CD14-positive monocyte (primary cell): Measurements from ENCODE around the gene SLC22A16. TPM values are rescaled to one million over a fixed set of nuclear protein-coding genes. Genes with fewer than 3 reads are reported as not detected.

ENCODE experiments used
- DNase-seq, 3 donors: peaks; one replicate each; pipeline ENCODE4 v3.0.0-alpha.2; 2011 to 2022
- H2AFZ ChIP-seq: 2 replicates; pipeline ENCODE4 v1.6.0; 2012; ENCODE audit warnings: mild to moderate bottlenecking, low read depth, low read length, inconsistent platforms; ENCODE audit not compliant: insufficient read depth, poor library complexity, severe bottlenecking
- H3K27ac ChIP-seq, 2 donors: 1 replicate in 1 of 2; 2 replicates in 1 of 2; pipeline ENCODE4 v1.5.1; 2012 to 2013; ENCODE audit warnings: low read length in 2 of 2, control low read depth in 1 of 2, inconsistent platforms in 1 of 2, low read depth in 1 of 2, mild to moderate bottlenecking in 1 of 2
- H3K27me3 ChIP-seq, 2 donors: one replicate each; pipeline versions ENCODE4 v1.6.0 to v1.6.1; 2011 to 2013; ENCODE audit warnings: low read length in 2 of 2; ENCODE audit not compliant: control insufficient read depth in 2 of 2, insufficient read depth in 2 of 2
- H3K36me3 ChIP-seq, 2 donors: replicated peaks in 1 of 2; 1 replicate in 1 of 2; 2 replicates in 1 of 2; pipeline versions ENCODE4 v1.5.1 to v1.6.1; 2012 to 2013; ENCODE audit warnings: low read length in 2 of 2, control low read depth in 1 of 2, inconsistent platforms in 1 of 2, mild to moderate bottlenecking in 1 of 2; ENCODE audit not compliant: insufficient read depth in 2 of 2, control insufficient read depth in 1 of 2
- H3K4me1 ChIP-seq, 2 donors: 1 replicate in 1 of 2; 2 replicates in 1 of 2; pipeline versions ENCODE4 v1.5.1 to v1.6.1; 2012 to 2013; ENCODE audit warnings: low read length in 2 of 2, control low read depth in 1 of 2, inconsistent platforms in 1 of 2, mild to moderate bottlenecking in 1 of 2, moderate library complexity in 1 of 2; ENCODE audit not compliant: insufficient read depth in 2 of 2, control insufficient read depth in 1 of 2
- H3K4me2 ChIP-seq: replicated peaks from 2 replicates; pipeline ENCODE3; 2012; ENCODE audit warnings: low read length, moderate library complexity, mild to moderate bottlenecking; ENCODE audit not compliant: poor library complexity, severe bottlenecking; ENCODE audit errors: extremely low read depth
- H3K4me3 ChIP-seq, 3 experiments: fragments of 200-600 bp in 1 of 3; sonication (generic) in 1 of 3; replicated peaks in 1 of 3; 1 replicate in 2 of 3; 2 replicates in 1 of 3; pipeline ENCODE4 v1.5.1; 2011 to 2013; ENCODE audit warnings: low read length in 3 of 3, mild to moderate bottlenecking in 3 of 3, control low read depth in 2 of 3, low read depth in 2 of 3, inconsistent platforms in 1 of 3, moderate library complexity in 1 of 3
- H3K79me2 ChIP-seq: 2 replicates; pipeline ENCODE4 v1.6.0; 2012; ENCODE audit warnings: mild to moderate bottlenecking, control low read depth, inconsistent platforms, low read length, moderate library complexity; ENCODE audit not compliant: insufficient read depth
- H3K9ac ChIP-seq: 2 replicates; pipeline ENCODE4 v1.6.0; 2017; ENCODE audit warnings: low read length, mild to moderate bottlenecking; ENCODE audit not compliant: insufficient read depth, poor library complexity, severe bottlenecking
- H3K9me3 ChIP-seq, 2 donors: replicated peaks in 1 of 2; 1 replicate in 1 of 2; 2 replicates in 1 of 2; pipeline versions ENCODE4 v1.5.1 to v1.6.1; 2012 to 2013; ENCODE audit warnings: low read length in 2 of 2, control low read depth in 1 of 2; ENCODE audit not compliant: control insufficient read depth in 1 of 2, insufficient read depth in 1 of 2
- H4K20me1 ChIP-seq: 2 replicates; pipeline ENCODE4 v1.6.0; 2012; ENCODE audit warnings: mild to moderate bottlenecking, low read length, control low read depth, moderate library complexity; ENCODE audit not compliant: insufficient read depth
- H3K27ac Mint-ChIP-seq, 7 donors: one replicate each; pipeline ENCODE4 v1.8.0; 2020; ENCODE audit warnings: mild to moderate bottlenecking in 7 of 7, mixed read lengths in 7 of 7, moderate library complexity in 6 of 7, inconsistent platforms in 2 of 7
- H3K27me3 Mint-ChIP-seq, 3 donors: one replicate each; pipeline ENCODE4 v1.8.0; 2021 to 2022; ENCODE audit warnings: low read depth in 3 of 3, mild to moderate bottlenecking in 3 of 3, mixed read lengths in 3 of 3, moderate library complexity in 3 of 3, inconsistent platforms in 1 of 3
- H3K36me3 Mint-ChIP-seq, 2 donors: one replicate each; pipeline ENCODE4 v1.8.0; 2020; ENCODE audit warnings: mixed read lengths in 2 of 2, inconsistent platforms in 1 of 2, mild to moderate bottlenecking in 1 of 2
- H3K4me1 Mint-ChIP-seq: one replicate; pipeline ENCODE4 v1.8.0; 2020; ENCODE audit warnings: mild to moderate bottlenecking, mixed read lengths
- H3K4me3 Mint-ChIP-seq, 2 donors: one replicate each; pipeline ENCODE4 v1.8.0; 2020; ENCODE audit warnings: mild to moderate bottlenecking in 2 of 2, mixed read lengths in 2 of 2, moderate library complexity in 1 of 2
- H3K9me3 Mint-ChIP-seq, 7 donors: one replicate each; pipeline ENCODE4 v1.8.0; 2020 to 2022; ENCODE audit warnings: mixed read lengths in 7 of 7, mild to moderate bottlenecking in 6 of 7, moderate library complexity in 6 of 7, inconsistent platforms in 2 of 7
- WGBS: methylation state at CpG from one replicate; pipeline ENCODE4 v1.1.5; 2013; ENCODE audit warnings: missing lambda C conversion rate; ENCODE audit not compliant: insufficient coverage; 5-methylcytosine and 5-hydroxymethylcytosine counted together
- intact Hi-C, 2 donors: fragments of 100-400 bp; cut with micrococcal nuclease; formaldehyde crosslinking; loops; one replicate each; pipeline versions ENCODE4 v1.15.0 to v1.15.1; 2023
- polyA plus RNA-seq, 3 donors: library from polyadenylated mRNA; depleted of rRNA in 1 of 3; unstranded in 2 of 3; stranded (reverse) in 1 of 3; fragments of 300-500 nt in 2 of 3; fragments of >200 nt in 1 of 3; fragmentation: Illumina TruSeq in 2 of 3; gene quantifications; 1 replicate in 2 of 3; 2 replicates in 1 of 3; pipeline ENCODE4 v1.2.3, GENCODE V29; 2012 to 2021
- TF ChIP-seq, protein P1 (sequence below): fragments of 200-600 bp; IDR thresholded peaks from one replicate; pipeline ENCODE4 v1.8.0; 2022; ENCODE audit warnings: antibody characterized with exemption, mild to moderate bottlenecking

SLC22A16 gene
- polyA plus RNA-seq, 3 donors: 1.8 to 15.6 (median 4.0) TPM

DNA sequence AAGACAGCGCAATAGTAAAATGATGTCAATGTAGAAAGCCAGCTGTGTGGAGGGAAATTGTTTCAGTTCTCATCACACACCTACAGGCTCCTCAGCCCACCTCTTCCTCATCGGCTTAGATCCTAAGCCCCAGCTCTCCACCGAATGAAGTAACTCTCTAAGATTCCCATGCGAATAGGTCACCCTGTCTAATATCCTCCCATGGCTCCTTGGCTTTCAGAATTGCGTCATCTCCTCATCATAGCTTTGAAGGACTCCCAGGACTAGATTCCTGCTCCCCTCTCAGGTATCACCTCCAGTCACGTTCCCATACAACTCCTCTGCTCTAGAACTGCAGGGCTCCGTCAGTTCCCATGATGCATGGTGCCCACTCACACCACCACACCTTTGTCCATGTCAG, 16.2 kb upstream of the SLC22A16 start:
- peaks cover 0 to 4% of the 10 kb centered on the region in 2 donors for H3K36me3 Mint-ChIP-seq
- TF ChIP-seq, protein P1, sequence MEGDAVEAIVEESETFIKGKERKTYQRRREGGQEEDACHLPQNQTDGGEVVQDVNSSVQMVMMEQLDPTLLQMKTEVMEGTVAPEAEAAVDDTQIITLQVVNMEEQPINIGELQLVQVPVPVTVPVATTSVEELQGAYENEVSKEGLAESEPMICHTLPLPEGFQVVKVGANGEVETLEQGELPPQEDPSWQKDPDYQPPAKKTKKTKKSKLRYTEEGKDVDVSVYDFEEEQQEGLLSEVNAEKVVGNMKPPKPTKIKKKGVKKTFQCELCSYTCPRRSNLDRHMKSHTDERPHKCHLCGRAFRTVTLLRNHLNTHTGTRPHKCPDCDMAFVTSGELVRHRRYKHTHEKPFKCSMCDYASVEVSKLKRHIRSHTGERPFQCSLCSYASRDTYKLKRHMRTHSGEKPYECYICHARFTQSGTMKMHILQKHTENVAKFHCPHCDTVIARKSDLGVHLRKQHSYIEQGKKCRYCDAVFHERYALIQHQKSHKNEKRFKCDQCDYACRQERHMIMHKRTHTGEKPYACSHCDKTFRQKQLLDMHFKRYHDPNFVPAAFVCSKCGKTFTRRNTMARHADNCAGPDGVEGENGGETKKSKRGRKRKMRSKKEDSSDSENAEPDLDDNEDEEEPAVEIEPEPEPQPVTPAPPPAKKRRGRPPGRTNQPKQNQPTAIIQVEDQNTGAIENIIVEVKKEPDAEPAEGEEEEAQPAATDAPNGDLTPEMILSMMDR: no peak
- no peak overlapping the region for H3K9ac ChIP-seq
- H4K20me1 ChIP-seq: no peaks in the 10 kb centered on the region
- no peaks in the 10 kb centered on the region for H3K4me1 ChIP-seq
- no peaks in the 10 kb centered on the region for H3K36me3 ChIP-seq
- peaks cover 0 to 5% (median 2%) of the 10 kb centered on the region in 3 donors for H3K27me3 Mint-ChIP-seq
- peaks cover 7% of the 10 kb centered on the region for H3K4me1 Mint-ChIP-seq
- H3K4me2 ChIP-seq: no peak overlapping the region
- no peaks in the 10 kb centered on the region for H3K9me3 ChIP-seq
- H3K4me3 ChIP-seq: no peak overlapping the region
- no peak for DNase-seq
- intact Hi-C loops: no loop called here
- peaks cover 0 to 4% (median 0%) of the 10 kb centered on the region in 7 donors for H3K9me3 Mint-ChIP-seq
- H3K4me3 Mint-ChIP-seq: no peak overlapping the region
- 87% methylated on average over 6 of the region's 7 CpGs for WGBS
- no peaks in the 10 kb centered on the region for H3K79me2 ChIP-seq
- H3K27ac ChIP-seq: no peak overlapping the region
- no peak overlapping the region for H3K27ac Mint-ChIP-seq
- no peaks in the 10 kb centered on the region for H3K27me3 ChIP-seq
- no peak overlapping the region for H2AFZ ChIP-seq

DNA sequence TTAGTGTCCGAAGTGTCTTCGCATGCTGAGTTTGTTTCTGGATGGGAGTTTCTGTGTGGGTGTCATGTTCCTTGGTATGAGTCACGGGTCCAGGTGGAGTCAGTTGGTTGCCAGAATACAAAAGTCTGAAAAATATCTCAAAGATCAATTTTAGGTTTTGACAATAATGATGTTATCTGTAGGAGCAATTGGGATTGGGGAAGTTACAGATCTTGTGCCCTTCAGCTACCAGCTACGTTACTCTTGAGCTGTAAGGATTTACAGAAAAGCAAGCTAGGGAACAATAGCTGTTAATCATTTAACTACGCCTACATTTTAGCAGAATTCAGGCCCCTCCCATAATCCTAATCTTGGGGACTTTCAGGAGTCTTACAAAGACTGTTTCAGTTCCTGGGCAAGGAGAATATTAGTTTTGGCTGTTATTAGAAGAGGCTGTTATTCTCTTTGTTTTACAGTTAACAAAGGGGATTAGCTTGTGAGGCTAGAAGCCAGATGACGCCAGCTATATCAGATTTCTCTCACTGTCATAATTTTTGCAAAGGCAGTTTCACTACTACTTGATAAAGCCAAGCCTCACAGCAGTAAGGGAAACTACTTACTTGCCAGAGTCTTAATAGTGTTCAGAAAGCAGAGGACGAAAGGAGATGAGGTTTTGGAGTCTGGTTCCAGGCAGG, 15.4 kb upstream of the SLC22A16 start:
- intact Hi-C loops: no loop called here
- H3K27me3 Mint-ChIP-seq: peaks cover 0 to 5% (median 2%) of the 10 kb centered on the region in 3 donors
- no peak overlapping the region for H3K4me2 ChIP-seq
- WGBS: 100% methylated on average over 4 of the region's 7 CpGs
- no peak overlapping the region for H3K27ac Mint-ChIP-seq
- no peaks in the 10 kb centered on the region for H3K36me3 ChIP-seq
- H3K27me3 ChIP-seq: no peaks in the 10 kb centered on the region
- no peak overlapping the region for H2AFZ ChIP-seq
- H3K9ac ChIP-seq: no peak overlapping the region
- H3K4me1 Mint-ChIP-seq: peaks cover 10% of the 10 kb centered on the region
- TF ChIP-seq, protein P1: no peak
- H3K9me3 Mint-ChIP-seq: peaks cover 0 to 4% (median 0%) of the 10 kb centered on the region in 7 donors
- H3K79me2 ChIP-seq: no peaks in the 10 kb centered on the region
- H3K4me3 Mint-ChIP-seq: no peak overlapping the region
- H4K20me1 ChIP-seq: no peaks in the 10 kb centered on the region
- H3K4me3 ChIP-seq: no peak overlapping the region
- no peaks in the 10 kb centered on the region for H3K9me3 ChIP-seq
- H3K36me3 Mint-ChIP-seq: peaks cover 0 to 4% of the 10 kb centered on the region in 2 donors
- no peak overlapping the region for H3K27ac ChIP-seq
- no peak for DNase-seq
- H3K4me1 ChIP-seq: no peaks in the 10 kb centered on the region
